GOT3 (cell line): Measurements from ENCODE around the gene SLC25A48.
A peak's percentile ranks its signal among the peaks of the same experiment; 100 is the strongest.
"Not testable (repeated sequence)": the region's sequence is repeated elsewhere in the genome, so short reads cannot be mapped to it uniquely, and the experiment has no call there.

Source experiments
- DNase-seq: peaks from one replicate; lab custom pipeline; 2025; ENCODE audit warnings: mixed read lengths; lab: John Stamatoyannopoulos, UW

SLC25A48 gene

GRCh38 chr5:135829681-135830383 lies 4.6 kb upstream of the SLC25A48 start:
- DNase-seq: peak; percentile 38

GRCh38 chr5:135830384-135830700 lies 4.1 kb upstream of the SLC25A48 start:
- no peak for DNase-seq

GRCh38 chr5:135830876-135831275 lies 3.6 kb upstream of the SLC25A48 start:
- DNase-seq: no peak

GRCh38 chr5:135831439-135831838 lies 3.0 kb upstream of the SLC25A48 start:
- no peak for DNase-seq

- DNase-seq: no peak
Observed at GRCh38 chr5:135831851-135832555, 2.5 kb upstream of the SLC25A48 start.

GRCh38 chr5:135832941-135833920 lies 1.2 kb upstream of the SLC25A48 start:
- no peak for DNase-seq

- no peak for DNase-seq
Observed at GRCh38 chr5:135833961-135834638, 363 bp upstream of the SLC25A48 start.

GRCh38 chr5:135835766-135836165 lies 1.3 kb downstream of the SLC25A48 start:
- DNase-seq: no peak

GRCh38 chr5:135838395-135838794 lies 3.9 kb downstream of the SLC25A48 start:
- not testable (repeated sequence) for DNase-seq

- DNase-seq: no peak
Observed at GRCh38 chr5:135839566-135839965, 5.1 kb downstream of the SLC25A48 start.

GRCh38 chr5:135840959-135841358 lies 6.5 kb downstream of the SLC25A48 start:
- no peak for DNase-seq

GRCh38 chr5:135842737-135843136 lies 8.3 kb downstream of the SLC25A48 start:
- no peak for DNase-seq

- no peak for DNase-seq
Observed at GRCh38 chr5:135843571-135844337, 9.3 kb downstream of the SLC25A48 start.

GRCh38 chr5:135846311-135846710 lies 11.8 kb downstream of the SLC25A48 start:
- DNase-seq: no peak

- DNase-seq: no peak
Observed at GRCh38 chr5:135847976-135848375, 13.5 kb downstream of the SLC25A48 start.

GRCh38 chr5:135850231-135850630 lies 15.8 kb downstream of the SLC25A48 start:
- DNase-seq: no peak

GRCh38 chr5:135850671-135851070 lies 16.2 kb downstream of the SLC25A48 start:
- no peak for DNase-seq

GRCh38 chr5:135851186-135851914 lies 16.9 kb downstream of the SLC25A48 start:
- no peak for DNase-seq

- DNase-seq: no peak
Observed at GRCh38 chr5:135851915-135852845, 17.7 kb downstream of the SLC25A48 start.
